GM18502 (cell line): ENCODE measurements around the gene RASGRF1.
A peak's percentile ranks its signal among the peaks of the same experiment; 100 is the strongest.

Experiments
- ATAC-seq: cut with Tn5 transposase; IDR thresholded peaks from one replicate; pipeline ENCODE4 v1.9.1; 2021; ENCODE audit warnings: mild to moderate bottlenecking; ENCODE audit not compliant: unreplicated experiment, poor library complexity

Gene RASGRF1

DNA sequence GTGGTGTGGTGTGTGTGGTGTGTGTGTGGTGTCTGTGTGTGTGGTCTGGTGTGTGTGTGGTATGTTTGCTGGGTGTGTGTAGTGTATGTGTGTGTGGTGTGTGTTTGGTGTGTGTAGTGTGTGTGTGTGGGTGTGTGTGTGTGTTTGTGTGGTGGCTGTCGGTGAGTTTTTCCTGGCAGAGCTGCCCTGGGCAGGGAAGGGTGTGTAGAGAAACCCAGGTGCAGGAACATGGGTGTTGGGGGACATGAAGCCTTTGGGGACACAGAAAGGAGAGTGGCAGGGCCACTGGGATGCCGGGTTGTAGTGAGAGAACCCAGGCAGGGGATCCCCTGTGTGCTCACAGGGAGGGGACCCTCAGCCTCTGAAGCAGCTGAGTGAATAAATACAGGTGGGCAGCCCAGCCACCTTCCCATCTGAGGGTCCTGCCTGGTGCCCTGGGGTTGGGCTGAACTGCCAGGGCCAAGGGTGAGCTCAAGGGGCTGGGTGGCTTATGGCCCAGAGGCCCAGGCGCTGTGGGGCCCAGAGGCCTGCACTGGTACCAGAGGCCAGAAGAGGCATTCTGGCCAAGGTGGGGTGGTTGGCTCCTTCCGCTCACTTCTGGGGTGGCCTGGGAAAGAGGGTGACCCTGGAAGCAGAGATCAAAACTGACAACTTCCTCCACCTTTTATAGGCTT, 97.2 kb downstream of the RASGRF1 start:
- no peak for ATAC-seq

DNA sequence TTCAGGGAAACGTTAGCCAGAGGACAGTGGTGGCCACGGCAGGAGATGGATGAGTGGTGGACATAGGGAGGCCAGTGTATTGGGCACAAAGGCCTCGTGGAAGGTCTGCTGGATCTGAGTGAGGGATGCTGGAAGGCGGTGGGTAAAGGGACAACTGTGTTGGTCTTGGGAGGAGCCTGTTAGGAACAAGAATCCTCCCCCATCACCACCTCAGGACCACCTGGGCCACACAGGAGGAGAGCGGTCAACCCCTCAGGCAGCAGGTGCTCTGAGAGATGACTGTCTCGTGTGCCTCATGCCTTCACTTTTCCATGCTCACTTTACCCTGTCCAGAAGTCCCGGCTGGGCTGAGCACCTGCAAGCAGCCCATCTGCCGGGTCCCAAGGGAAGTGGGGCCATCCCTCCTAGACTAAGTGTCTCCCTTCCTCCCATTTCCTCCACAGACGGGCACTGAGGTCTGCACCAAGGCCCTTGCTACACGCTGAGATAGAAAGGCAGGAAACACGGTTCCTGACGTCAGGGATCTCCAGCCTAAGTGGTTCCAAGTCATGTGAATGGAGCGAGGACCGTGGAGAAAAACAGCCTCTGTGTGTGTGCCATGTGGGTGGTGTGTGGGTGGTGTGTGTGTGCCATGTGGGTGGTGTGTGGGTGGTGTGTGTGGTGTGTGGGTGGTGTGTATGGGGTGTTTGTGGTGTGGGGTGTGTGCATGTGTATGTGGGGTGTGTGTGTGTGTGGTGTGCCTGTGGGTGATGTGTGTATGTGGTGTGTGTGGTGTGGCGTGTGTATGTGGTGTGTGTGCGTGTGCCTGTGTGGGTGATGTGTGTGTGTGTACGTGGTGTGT, 97.9 kb downstream of the RASGRF1 start:
- ATAC-seq = no peak

DNA sequence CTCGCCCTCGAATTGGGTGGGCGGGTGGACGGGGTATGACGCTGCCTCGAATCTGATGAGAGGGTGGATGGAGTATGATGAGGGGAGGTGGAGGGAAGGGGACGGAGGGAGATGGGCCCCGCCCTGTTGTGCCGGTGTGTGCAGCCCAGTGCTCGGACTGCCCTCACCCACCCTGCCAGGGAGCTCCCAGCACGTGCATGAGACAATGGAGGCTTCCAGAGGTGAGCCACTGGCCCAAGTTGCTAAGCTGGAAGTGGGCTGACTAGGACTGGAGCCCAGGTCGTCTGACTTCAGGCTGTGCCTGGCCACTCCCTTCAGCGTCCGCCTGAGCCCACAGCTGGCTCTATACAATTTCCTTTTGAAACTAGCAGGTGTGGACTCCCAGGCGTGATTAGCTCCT, 98.7 kb downstream of the RASGRF1 start:
- no peak for ATAC-seq

DNA sequence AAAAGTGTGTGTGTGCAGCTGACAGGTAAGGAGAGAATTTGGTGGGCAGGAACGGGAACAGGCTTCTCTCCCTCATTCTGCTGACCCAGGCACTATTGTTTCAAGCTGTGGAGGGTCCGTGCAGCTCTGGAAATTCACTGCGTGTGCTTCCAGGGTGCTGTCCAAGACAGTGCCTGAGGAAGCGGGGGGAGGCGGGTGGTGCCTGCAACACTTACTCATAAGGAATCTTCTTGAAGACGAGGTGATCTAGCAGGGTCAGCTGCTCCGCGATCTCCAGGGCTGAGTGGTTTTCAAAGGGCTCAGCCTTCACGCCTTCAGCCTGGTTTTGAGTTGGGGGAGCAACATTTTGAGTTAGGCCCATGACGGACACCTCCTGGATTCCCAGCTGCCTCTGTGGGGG, 99.1 kb downstream of the RASGRF1 start:
- no peak for ATAC-seq

DNA sequence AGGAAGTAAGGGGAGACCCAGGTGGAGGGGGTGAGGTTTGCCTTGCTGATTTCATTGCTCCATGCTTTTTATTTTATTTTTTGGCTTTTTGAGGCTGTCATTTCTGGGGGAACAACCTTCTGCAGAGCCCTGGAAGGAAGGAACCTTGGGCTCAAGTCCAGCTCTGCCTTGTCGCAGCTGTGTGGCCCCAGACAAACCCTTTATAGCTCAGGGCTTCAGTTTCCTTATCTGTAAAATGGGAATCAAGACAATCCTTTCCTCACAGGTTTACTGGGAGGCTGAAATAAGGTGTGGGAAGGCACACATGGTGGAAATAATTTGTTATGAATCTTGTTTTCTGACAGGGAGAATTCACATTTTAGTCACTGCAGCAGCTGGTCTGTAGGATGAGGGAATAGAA, 100.3 kb downstream of the RASGRF1 start:
- ATAC-seq = no peak

DNA sequence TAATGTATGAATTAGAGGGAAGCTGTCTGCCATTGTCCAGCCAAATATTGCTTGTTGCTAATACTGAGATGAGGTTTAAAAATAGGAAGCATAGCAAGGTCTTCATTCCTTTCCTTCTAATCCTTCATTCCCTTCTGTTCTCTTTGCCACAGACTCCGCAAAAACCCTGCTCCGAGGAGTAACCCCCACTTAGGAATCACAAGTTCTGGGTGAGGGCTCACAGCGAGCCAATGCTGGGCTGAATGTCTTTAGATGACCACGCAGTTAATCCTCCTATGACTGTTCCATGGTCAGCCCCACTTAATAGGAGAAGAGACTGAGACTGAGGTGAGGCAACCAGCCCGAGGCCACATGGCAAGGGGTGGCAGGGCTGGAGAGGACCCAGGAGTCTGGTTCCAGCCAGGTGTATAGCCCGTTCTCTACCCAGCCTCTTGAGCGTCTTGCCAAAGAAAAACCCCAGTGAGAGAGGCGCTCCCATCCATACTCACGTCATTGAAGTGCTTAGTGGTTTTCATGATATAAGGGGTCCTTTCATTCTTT, 100.8 kb downstream of the RASGRF1 start:
- ATAC-seq = no peak

DNA sequence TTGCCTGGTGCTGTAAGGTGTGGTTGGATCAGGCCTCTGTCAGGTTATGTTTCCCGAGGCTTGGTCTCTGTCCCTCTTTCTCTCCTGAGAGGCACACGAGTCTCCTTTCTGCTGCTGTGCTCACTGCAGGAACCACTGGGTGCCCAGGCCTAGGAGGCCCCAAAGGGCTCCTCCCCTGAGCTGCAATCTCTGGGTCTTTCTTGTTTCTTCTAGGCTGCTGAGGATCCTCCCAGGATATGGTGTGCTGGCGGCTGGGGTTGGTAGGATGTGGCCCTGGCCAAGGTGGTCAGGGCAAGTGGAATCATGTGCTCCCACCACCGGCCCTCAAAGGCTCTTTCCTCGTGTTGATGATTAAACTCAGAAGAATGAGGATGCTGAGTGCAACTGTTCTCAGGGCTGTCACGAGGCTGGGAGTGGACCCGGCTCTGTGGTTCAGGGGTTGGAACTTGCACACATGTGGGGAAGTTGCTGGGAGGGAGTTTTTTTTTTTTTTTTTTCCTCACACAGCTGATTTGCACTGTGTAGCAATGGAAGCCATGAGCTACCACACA, 102.1 kb downstream of the RASGRF1 start:
- ATAC-seq = no peak

DNA sequence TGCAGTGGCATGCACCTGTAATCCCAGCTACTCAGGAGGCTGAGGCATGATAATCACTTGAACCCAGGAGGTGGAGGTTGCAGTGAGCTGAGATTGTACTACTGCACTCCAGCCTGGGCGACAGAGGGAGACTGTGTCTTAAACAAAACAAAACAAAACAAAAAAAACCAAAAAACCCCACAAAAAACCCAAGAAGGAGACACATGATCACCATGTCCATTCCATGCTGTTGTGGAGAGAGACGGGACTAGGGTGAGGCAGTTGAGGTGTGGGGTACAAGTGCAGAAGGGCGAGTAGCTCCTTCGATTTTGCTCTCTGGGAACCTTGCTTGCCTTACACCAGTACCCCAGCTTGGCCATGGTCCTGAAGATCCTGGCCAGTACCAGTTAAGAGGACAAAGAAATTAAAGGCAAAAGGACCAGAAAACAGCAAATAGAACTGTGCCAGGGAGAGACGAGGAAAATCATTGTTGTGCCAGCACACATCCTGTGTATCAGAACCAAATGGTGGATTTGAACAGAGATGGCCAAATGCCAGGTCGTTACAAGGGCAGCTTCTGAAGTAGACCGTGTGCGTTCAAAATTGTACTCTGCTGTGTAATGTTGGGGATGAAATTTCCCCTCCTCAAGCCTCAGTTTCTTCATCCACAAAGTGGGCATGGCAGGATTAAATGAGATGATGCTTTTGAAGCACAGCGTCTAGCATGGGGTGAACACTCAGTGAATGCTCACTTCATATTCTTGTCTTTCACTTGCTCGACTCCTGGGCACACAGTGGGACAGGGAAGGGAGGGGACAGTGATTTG, 102.8 kb downstream of the RASGRF1 start:
- ATAC-seq = no peak

DNA sequence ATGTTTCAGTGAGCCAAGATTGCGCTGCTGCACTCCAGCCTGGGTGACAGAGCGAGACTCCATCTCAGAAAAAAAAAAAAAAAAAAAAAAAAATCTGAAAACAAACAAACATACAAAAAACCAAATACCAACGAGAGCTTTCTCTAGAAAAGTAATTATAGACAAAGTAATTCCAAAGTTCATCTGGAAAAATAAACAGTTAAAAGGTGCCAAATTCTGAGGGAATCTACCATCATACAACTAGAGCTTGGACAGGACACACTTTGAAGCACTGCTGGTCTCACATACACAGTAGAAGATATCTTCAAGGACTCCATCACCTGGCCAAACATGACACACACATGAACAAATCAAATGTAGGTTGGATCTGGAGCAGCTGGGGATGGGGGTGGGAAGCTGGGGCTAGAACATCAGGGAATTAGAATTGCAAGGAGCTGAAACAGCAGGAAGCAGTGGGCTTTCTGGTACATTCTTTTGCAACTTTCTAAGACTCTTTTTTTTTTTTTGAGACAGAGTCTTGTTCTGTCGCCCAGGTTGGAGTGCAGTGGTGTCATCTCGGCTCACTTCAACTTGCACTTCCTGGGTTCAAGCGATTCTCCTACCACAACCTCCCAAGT, 104.6 kb downstream of the RASGRF1 start:
- no peak for ATAC-seq

DNA sequence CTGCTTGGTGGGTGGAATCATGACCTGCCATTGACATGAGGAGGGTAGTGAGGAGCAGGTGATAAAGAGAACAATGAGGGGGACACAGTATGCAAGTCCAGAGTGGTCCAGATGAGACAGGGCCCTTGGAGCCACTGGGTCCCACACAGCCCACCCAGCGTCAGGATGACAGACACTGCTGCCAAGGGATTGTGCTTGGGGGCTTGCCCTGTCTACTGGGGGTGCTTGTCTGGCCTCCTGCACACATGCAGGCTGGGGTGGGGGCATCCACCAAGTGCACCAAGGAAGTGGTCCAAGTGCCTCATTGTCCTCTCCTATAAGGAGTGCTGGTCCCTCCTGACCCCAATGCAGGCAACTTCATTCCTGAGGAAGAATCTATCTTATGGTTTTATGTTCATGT, 106.5 kb downstream of the RASGRF1 start:
- no peak for ATAC-seq

DNA sequence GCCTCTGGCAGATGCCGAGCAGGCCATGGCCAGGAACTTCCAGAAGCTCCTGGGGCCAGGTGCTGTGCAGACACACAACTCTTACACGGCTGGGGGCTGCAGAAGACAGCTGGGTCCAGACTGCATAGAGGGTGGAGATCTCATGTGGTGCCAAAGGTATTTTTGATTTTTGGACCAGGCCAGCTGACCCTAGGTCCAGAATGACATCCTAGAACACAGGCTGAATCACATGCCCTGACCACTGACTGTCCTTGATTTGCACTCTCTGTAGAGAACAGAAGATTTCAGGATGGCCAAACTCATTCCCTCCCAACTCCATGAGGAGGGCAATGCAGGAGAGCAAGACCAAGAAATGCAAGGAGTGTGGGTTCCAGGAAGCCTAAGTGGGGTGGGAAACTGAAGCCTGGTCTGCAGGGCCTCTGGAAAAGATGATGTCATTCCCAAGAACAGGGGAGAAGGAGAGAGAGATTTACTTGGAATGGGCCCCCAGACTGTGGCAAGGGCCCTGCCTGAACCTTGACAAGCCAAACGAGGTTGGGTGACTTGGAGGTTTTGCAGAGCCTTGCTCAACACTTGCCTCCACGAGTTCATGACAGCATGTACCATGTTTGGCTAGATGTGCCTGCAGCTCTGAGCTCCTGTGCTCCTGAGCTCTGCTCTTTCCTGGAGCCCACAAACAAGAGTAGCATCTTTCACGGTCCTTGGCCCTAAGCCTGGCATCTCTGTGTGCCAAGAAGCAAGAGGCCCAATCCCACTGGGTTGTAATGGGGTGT, 107.2 kb downstream of the RASGRF1 start:
- no peak for ATAC-seq

DNA sequence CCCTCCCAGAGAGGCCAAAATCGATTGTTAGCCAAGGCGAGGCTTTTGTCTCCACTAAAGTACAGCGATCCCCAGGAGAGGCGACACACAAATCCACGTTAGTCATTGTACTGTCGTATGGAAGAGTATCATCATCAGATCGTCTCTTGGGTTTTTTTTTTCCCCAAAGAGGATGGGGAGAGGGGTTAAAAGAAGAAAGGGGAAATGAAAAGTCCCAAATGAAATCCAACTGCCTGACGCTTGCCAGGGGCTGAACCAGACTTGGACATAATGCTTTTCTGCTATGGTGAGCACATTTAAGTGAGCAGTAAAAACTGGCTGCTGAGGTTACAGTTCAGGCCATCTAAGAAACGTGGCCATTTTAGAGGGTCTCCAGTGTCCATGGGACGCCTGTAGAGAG, 107.8 kb downstream of the RASGRF1 start:
- ATAC-seq = no peak

DNA sequence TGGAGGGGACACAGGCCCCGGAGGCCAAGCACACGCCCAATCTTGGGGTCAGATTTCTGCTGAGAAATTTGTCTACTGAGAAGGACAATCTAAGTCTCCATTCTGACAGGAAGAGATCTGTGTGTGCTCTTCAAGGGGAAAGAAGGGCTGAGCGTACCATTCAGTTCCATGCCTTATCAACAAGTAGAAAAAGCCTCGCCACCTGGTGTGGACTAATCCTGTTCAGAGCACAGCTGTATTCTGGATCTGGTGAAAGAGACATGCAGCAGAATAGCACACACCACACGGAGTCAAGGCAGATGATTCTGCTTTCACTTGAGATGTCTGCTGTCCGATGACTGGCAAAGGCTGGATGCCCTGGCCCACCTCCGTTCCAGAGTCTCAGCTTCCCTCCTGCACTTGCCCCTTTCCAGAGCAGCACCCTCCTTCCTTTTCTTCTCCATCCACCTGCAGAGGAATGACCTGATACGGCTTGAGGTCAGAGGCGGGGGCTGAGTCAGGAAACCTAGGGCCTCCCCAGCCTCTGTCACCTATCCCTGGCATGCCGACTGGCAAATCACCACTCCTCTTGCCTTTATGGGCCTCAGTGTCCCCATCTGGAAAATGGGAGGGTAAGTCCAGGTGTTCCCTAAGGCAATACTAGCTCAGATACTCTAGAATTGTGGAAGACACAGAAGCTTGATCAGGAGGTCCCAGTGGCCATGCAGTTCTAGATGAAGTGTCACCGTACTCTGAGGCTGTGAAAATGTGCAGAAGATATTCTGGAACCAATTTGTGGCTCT, 108.9 kb downstream of the RASGRF1 start:
- no peak for ATAC-seq

DNA sequence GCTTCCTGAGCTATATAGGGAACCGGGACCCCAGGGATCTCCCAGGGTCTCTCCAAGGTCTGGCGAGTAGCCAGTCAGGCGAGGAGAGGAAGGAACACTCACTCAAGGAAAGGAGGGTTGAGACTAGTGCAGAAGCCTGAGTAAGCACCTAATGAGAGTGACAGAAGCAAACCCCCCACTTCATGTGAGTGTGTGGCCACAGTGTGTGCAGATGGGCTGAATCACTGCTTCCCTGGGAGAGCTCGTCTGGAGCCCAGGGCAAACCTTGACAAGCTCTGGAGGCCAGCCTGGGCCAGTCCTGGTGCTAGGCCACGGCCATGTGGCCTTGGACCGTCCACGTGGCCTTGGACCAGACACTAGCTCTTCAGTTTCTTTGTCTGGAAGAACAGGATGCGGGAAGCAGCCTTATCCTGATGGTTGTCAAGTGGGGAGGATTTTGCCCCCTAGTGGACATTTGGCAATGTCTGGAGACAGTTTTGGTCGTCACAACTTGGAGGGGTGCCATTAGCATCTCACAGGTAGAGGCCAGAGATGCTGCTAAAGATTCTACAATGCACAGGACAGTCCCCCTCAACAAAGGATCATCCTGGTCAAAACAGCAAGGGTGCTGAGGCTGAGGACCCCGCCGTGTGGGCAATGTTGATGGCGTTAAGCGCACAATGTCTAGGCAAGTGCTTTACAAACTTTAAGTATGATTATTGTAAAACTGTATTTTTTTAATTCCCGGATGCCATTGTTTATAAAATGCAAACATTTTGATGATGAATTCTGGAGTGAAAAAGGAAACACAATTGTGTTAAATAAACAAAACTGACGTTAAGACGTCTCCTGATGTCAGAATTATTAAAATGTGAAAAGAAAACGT, 110.9 kb downstream of the RASGRF1 start:
- ATAC-seq = no peak

DNA sequence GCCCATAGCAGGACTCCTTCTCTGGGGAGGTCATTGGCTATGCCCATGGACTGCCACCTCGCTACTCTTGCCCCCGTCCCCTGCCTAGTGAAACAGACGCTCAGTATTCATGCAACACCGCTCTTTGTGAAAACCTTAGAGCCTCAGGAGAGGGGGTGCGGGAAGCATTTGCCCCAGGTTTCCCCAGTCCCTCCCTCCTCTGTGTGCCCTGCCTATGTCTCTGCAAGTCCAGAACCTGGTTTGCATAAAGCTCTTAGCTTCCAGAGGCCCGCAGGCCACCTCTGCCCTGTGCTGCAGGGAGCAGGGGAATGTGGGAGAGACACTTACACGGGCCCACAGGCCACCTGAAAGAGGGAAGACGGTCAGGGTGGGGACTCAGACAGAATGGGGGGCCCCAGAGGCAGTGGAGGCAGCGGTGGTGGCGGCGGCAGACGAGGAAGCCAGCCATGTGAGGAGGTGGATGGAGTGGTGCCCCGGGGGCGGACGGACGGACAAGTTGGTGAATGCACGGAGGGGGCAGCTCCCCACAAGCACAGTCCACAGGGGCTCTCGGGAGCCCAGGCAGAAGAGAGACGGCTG, 111.9 kb downstream of the RASGRF1 start:
- ATAC-seq = no peak

DNA sequence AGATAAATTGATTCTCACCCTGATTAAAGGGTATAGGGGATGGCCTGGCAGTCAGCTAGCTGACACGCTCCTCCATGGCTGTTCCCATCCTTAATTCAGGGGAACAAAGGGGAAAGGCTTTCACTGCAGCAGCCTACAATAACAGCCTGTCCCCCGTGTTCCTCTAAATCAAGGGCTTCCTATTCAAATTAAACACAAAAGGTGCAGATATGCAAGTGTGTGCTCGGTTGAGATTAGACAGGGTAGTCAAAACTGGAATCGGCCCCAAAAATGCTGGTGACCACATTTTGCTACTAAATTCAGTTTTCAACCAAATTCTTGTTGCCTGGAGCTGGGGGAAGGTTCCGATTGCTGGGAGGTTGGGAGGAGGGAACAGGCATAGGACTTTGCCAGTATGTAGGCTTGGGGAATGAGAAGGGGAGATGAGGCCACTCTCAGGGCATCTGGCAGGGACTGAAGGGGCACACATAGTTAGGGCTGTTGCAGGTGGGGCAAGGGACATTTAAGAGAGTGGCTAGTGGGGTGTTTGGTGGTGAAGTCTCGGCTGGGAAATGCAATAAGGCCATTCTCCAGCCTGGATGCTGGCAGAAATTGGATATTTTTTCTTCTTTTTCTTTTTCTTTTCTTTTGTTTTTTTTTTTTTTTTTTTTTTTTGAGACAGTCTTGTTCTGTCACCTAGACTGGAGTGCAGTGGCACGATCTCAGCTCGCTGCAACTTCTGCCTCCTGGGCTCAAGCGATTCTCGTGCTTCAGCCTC, 112.8 kb downstream of the RASGRF1 start:
- peak; percentile 31 for ATAC-seq
